ENCODE data around the gene ADGRV1.
"Not testable (repeated sequence)": the region's sequence is repeated elsewhere in the genome, so short reads cannot be mapped to it uniquely, and the experiment has no call there.

ADGRV1 gene

GRCh38 chr5:91058575-91058974 lies 500.0 kb downstream of the ADGRV1 start:
- DNase-seq (ENCODE audit: low read depth in 1 of 2, low spot score in 1 of 2) = no peak

DNA sequence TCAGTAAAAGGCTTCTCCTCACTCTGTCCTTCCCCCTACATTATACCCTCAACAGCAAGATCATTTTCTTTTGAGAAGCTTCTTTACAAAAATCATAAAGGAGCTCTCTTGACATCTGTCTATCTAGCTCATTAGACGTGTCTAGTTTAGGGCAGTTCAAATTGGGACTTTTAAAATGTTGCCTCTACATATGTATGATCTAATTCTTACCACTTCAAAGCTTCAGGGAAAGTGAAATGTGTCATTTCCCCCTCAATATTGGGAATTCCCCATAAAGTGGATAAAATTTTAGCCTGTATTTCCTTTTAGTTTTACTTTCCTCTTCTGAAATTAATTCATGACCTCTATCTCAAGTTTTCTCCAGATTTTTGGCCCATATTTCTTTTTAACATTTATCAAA lies 500.8 kb downstream of the ADGRV1 start:
- no peak for DNase-seq (ENCODE audit: low read depth in 1 of 2, low spot score in 1 of 2)

GRCh38 chr5:91061094-91061493 lies 502.5 kb downstream of the ADGRV1 start:
- no peak for DNase-seq (ENCODE audit: low read depth in 1 of 2, low spot score in 1 of 2)

DNA sequence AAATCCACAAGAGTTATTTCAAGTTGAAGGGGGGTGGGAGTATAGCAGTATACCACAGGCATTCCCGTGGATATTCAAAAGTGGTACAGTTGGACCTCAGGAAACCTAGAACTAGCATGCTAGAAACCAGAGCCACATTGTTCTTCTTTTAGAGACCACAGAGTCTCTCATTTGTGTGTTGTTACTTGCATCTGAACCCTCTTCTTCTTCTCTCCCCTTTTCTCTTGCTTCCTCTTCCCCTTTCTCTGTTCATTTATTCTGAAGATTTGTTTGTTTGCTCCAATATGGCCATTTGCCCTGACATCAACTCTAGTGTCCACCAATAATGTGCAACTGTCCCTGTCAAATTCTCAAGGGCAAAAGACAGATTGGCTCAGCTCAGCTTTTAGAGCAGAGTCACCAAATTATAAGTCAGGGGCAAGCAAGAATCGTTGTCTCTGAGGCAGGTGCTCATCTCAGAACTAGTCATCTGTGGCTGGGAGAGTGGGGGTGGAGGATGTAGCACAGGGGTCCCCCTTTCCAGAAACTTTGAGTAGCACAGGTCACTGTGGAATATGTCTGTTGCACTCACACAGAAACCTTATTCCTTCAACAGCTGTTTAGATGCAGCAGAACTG lies 503.5 kb downstream of the ADGRV1 start:
- DNase-seq (ENCODE audit: low read depth in 1 of 2, low spot score in 1 of 2) = no peak

- not testable (repeated sequence) for DNase-seq (ENCODE audit: low read depth in 1 of 2, low spot score in 1 of 2)
These were observed 504.6 kb downstream of the ADGRV1 start for GRCh38 chr5:91063098-91063690.

DNA sequence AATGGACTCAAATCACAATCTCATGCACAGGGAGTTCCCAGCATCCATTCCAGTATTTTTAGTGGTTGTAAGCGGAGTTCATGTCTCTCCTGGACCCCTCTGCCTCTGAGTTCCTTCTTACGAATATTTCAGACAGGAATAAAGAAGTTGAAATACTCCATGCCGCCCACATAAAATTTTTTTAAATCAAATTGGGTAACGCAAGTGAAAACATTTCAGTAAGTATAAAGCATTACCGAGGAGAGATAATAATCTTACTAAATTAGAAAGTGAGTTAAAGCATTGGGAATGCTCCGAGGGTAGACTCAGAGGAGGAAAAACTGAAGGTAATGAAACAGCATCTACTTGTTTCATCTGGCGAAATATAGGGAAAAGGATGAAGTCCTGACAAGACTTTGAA lies 506.9 kb downstream of the ADGRV1 start:
- DNase-seq (ENCODE audit: low read depth in 1 of 2, low spot score in 1 of 2) = no peak

DNA sequence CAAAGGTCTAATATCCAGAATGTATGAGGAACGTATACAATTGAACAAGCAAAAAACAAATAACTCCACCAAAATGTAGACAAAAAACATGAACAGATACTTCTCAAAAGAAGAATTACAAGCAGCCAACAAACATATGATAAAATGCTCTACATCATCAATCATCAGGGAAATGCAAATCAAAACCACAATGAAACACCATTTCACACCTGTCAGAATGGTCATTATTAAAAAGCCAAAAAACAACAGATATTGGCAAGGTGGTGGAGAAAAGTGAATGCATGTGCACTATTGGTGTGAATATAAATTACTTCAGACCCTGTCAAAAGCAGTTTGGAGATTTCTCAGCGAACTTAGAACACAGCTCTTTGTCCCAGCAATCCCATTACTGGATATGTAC lies 510.8 kb downstream of the ADGRV1 start:
- no peak for DNase-seq (ENCODE audit: low read depth in 1 of 2, low spot score in 1 of 2)

- DNase-seq (ENCODE audit: low read depth in 1 of 2, low spot score in 1 of 2) = no peak
These were observed 512.4 kb downstream of the ADGRV1 start for GRCh38 chr5:91070761-91071550.

DNA sequence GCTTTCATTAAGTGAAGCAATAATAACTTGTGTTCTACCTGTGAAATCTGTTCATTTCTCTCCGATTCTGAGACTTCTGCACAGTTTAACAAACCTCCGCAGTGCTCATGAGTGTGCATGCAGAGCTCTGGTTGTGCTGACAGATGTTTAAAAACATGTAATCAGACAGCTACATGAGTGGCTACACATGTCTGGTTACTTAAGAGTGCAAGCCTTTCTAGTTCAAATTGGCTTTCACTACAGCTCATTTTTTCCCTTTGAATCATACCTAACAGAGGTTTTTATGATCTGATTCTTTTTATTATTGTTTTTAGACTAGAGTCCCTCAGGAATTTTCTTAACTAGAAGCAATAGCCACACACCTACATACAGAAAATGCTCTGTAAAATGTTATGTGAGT lies 514.3 kb downstream of the ADGRV1 start:
- no peak for DNase-seq (ENCODE audit: low read depth in 1 of 2, low spot score in 1 of 2)

GRCh38 chr5:91074615-91075014 lies 516.0 kb downstream of the ADGRV1 start:
- DNase-seq (ENCODE audit: low read depth in 1 of 2, low spot score in 1 of 2) = no peak

- DNase-seq (ENCODE audit: low read depth in 1 of 2, low spot score in 1 of 2) = no peak
These were observed 517.5 kb downstream of the ADGRV1 start for GRCh38 chr5:91076138-91076537.

DNA sequence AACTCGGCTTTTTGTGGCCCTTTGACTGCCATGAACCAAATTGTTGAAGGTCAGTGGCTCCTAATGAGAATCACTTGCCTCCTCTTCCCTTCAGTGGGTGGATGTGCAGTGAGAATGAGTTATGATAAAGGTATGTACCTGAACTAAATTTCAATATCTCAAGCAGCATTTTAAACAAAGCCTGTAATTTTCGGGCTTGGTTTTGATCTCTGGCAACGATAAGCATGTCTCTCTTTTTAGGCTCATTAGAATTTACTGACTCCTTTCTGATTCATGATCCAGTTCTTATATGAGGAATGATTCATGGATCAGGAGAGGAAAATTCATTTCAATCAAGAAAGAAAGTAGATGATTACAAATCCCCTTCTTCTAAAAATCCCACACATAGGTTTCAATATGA lies 519.0 kb downstream of the ADGRV1 start:
- DNase-seq (ENCODE audit: low read depth in 1 of 2, low spot score in 1 of 2) = no peak

- DNase-seq (ENCODE audit: low read depth in 1 of 2, low spot score in 1 of 2) = no peak
These were observed 520.4 kb downstream of the ADGRV1 start for GRCh38 chr5:91079037-91079436.

DNA sequence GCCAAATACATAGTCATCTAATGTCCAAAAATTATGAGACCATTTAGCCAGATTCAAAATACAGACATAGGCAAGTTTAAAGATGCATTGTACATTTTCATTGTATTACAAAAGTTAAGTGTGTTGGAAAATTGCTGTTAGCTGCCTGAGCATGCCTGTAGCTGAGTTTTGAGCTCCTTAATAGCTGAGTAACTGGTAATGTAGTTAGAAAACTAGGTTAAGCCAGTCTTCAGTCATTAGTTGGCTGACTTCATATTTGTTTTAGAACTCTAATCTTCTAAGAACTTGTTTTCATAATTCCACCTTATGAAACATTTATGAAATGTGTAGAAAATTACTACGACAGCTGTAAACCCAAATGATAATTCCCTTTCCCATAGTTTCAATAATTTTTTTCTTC lies 531.2 kb downstream of the ADGRV1 start:
- DNase-seq (ENCODE audit: low read depth in 1 of 2, low spot score in 1 of 2) = no peak

DNA sequence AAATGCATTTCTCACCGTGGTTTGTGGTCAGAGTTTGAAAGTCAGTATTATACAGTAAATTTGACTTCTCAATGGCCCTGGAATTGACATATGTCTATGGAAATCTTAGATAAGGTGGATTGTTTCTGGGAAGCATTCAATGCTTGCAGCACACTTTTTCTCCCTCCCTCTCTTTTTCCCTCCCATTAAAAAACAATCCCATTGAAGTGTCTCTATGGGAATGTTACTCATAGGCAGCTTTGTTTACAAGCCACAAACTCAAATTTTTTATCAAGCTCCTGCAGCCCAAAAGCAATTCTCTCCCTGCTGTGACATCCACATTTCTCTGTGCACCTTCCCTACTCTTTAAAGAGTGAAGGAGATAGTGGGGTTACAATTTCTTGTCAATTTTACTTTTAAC lies 532.4 kb downstream of the ADGRV1 start:
- DNase-seq (ENCODE audit: low read depth in 1 of 2, low spot score in 1 of 2) = no peak

DNA sequence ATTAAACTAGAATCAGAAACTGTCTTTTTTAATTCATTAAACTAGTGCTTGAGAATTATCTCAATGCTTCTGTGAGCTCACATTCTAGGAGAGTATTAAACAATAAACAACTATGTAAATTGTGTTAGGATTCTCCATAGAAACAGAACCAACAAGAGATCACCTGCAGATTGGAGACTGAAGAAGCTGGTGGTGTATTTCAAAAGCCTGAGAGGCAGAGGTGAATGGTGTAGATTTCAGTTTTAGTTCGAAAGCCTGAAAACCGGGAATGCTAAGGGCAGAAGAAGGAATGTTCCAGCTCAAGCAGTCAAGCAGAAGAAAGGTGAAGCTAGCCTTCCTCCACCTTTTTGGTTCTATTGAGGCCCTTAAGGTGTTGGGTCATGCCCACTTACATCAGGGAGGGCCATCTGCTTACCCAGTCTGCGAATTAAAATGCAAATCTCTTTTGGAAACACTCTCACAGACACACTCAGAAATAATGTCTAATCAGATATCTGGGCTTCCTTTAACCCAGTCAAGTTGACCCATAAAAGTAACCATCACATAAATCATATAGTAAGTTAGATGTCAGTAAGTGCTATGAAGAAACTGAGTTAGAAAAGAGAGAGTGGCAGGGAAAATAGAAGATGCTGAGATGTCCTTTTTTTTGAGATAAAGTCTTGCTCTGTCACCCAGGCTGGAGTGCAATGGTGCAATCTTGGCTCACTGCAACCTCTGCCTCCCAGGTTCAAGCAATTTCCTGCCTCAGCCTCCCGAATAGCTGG lies 533.1 kb downstream of the ADGRV1 start:
- DNase-seq (ENCODE audit: low read depth in 1 of 2, low spot score in 1 of 2) = no peak

DNA sequence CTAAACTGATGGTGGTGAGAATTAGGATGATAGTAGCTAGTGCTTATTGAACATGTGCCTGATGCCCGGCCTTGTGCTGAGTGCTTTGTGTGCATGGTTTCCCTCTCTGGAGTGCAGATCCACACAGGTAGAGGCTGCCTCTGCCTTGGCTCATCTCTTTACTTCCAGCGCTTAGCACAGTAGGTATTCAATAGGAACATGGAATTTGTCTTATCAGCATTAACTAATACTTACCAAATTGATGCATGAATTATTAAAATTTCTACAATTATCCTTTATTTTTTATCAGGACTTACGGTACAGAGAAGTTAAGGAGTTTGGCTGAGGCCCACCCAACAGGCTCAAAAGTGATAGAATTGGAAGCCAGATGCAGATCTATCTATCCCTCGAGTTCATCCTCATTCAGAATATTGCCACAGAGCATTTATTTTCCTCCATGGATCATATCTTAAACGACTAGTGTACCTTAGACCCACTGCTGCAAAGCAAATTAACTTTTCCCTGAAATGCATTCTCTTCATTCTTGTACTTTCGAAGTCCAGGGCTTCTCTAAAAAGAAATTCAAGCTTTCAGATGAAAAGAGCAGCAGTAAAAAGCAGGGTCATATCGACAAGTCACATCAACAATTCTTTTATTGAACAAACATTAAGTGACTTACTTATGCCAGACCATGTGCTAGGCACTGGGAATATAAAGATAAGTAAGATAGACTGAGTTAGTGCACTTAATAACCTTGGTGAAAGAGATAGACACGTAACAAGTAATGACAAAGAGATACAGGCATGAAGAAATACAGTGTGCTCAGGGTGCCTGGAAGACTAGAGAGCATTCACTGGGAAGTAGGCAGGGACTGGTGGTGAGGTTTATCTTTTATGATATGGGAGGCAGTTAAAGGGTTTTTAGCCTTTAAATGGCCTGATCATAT lies 534.5 kb downstream of the ADGRV1 start:
- DNase-seq (ENCODE audit: low read depth in 1 of 2, low spot score in 1 of 2) = no peak

- no peak for DNase-seq (ENCODE audit: low read depth in 1 of 2, low spot score in 1 of 2)
These were observed 536.7 kb downstream of the ADGRV1 start for GRCh38 chr5:91095313-91095712.

GRCh38 chr5:91095786-91096385 lies 537.3 kb downstream of the ADGRV1 start:
- no peak for DNase-seq (ENCODE audit: low read depth in 1 of 2, low spot score in 1 of 2)

DNA sequence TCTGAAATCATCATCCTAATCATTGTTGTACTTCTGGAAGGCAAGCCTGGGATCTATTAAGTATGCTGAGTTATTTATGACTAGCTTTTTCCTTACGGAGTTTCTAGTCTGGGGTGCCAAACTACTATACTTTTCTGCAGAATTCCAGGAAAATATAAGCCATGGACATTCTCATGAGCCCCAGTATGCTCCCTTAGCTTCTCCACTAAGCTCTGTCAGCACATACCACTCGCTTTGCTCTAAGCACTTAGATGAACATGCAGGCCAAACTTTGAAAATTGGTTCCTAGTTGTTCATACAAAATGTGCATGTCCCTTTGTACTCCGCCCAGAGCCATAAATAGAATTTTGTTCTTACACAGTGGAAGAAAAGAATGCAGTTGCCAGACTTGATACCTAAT lies 539.9 kb downstream of the ADGRV1 start:
- no peak for DNase-seq (ENCODE audit: low read depth in 1 of 2, low spot score in 1 of 2)
